A673 (cell line): ENCODE results near the gene MAP3K7CL.

Experiments
- EZH2 ChIP-seq: fragments of 200-600 bp; sonication (generic); IDR thresholded peaks from 2 replicates; pipeline ENCODE4 v1.6.1; 2017; ENCODE audit warnings: borderline replicate concordance, low read depth, mild to moderate bottlenecking, mixed read lengths, antibody characterized with exemption, low read length; ENCODE audit not compliant: poor library complexity, severe bottlenecking
- TF ChIP-seq, protein P1 (sequence below): fragments of 300-800, 200-600 bp; sonication (generic); conservative IDR thresholded peaks from 2 replicates; pipeline ENCODE4 v1.5.1; 2017; ENCODE audit warnings: low read depth, mild to moderate bottlenecking, antibody characterized with exemption, low read length, moderate library complexity, mixed read lengths

DNA sequence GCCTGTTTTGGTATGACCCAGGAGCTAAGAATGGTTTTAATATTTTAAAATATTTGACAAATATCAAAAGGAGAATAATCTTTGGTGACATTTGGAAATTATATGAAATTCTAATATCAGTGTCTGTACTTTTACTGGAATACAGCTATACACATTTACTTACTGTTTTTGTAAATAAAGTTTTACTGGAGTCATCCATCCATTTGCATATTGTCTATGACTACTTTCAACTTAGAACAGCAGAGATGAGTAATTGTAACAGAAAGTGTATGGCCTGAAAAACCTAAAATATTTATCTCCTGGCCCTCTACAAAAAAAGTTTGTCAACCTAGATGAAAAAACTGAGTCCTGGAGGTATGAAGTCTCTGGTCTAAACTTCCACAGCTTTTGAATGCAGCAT lies 5.8 kb upstream of the MAP3K7CL start:
- TF ChIP-seq, protein P1, sequence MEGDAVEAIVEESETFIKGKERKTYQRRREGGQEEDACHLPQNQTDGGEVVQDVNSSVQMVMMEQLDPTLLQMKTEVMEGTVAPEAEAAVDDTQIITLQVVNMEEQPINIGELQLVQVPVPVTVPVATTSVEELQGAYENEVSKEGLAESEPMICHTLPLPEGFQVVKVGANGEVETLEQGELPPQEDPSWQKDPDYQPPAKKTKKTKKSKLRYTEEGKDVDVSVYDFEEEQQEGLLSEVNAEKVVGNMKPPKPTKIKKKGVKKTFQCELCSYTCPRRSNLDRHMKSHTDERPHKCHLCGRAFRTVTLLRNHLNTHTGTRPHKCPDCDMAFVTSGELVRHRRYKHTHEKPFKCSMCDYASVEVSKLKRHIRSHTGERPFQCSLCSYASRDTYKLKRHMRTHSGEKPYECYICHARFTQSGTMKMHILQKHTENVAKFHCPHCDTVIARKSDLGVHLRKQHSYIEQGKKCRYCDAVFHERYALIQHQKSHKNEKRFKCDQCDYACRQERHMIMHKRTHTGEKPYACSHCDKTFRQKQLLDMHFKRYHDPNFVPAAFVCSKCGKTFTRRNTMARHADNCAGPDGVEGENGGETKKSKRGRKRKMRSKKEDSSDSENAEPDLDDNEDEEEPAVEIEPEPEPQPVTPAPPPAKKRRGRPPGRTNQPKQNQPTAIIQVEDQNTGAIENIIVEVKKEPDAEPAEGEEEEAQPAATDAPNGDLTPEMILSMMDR = no peak
- TF ChIP-seq EZH2 = no peak
